GM18499 (cell line): ENCODE data around the gene CNDP2.
"Not testable (repeated sequence)": the region's sequence is repeated elsewhere in the genome, so short reads cannot be mapped to it uniquely, and the experiment has no call there.

Source experiments
- ATAC-seq: cut with Tn5 transposase; IDR thresholded peaks from one replicate; pipeline ENCODE4 v1.9.1; 2021; ENCODE audit warnings: moderate number of reproducible peaks; ENCODE audit not compliant: insufficient read depth, unreplicated experiment

CNDP2 gene

GRCh38 chr18:74515620-74516231, 19.6 kb downstream of the CNDP2 start:
- no peak for ATAC-seq

- no peak for ATAC-seq
Observed at GRCh38 chr18:74516271-74517235, 20.4 kb downstream of the CNDP2 start.

GRCh38 chr18:74517236-74517630, 21.1 kb downstream of the CNDP2 start:
- ATAC-seq: no peak

- no peak for ATAC-seq
Observed at GRCh38 chr18:74518456-74519295, 22.5 kb downstream of the CNDP2 start.

GRCh38 chr18:74519320-74520095, 23.3 kb downstream of the CNDP2 start:
- ATAC-seq: no peak

- ATAC-seq: no peak
Observed at GRCh38 chr18:74520096-74520833, 24.1 kb downstream of the CNDP2 start.

- no peak for ATAC-seq
Observed at GRCh38 chr18:74521068-74521725, 25.0 kb downstream of the CNDP2 start.

GRCh38 chr18:74522635-74523548, 26.7 kb downstream of the CNDP2 start:
- no peak for ATAC-seq

GRCh38 chr18:74524097-74524496, 27.9 kb downstream of the CNDP2 start:
- ATAC-seq: no peak

GRCh38 chr18:74524915-74525314, 28.8 kb downstream of the CNDP2 start:
- not testable (repeated sequence) for ATAC-seq

GRCh38 chr18:74525741-74526140, 29.6 kb downstream of the CNDP2 start:
- no peak for ATAC-seq

- no peak for ATAC-seq
Observed at GRCh38 chr18:74526488-74526887, 30.3 kb downstream of the CNDP2 start.

GRCh38 chr18:74528478-74528877, 32.3 kb downstream of the CNDP2 start:
- ATAC-seq: peak; percentile 44

GRCh38 chr18:74528913-74529312, 32.8 kb downstream of the CNDP2 start:
- ATAC-seq: peak; percentile 4

GRCh38 chr18:74529378-74529777, 33.2 kb downstream of the CNDP2 start:
- no peak for ATAC-seq

GRCh38 chr18:74529811-74530583, 33.8 kb downstream of the CNDP2 start:
- no peak for ATAC-seq

GRCh38 chr18:74530584-74530862, 34.4 kb downstream of the CNDP2 start:
- ATAC-seq: no peak
